Gastrocnemius medialis (tissue), 4 donors: ENCODE results near the gene DYNLT1.

Experiments used
- POLR2A ChIP-seq, 2 donors: fragments of 450-650 bp; IDR thresholded peaks; one replicate each; pipeline ENCODE4 v1.6.1; 2017; ENCODE audit warnings: antibody characterized with exemption in 2 of 2, mild to moderate bottlenecking in 2 of 2, moderate library complexity in 2 of 2
- TF ChIP-seq, protein P1 (sequence below), 5 experiments: fragments of 450-650 bp in 3 of 5; fragments of 200-600 bp in 2 of 5; sonication (generic) in 2 of 5; IDR thresholded peaks in 4 of 5; conservative IDR thresholded peaks in 1 of 5; 1 replicate in 4 of 5; 2 replicates in 1 of 5; pipeline ENCODE4 v1.5.1; 2016 to 2019; ENCODE audit warnings: antibody characterized with exemption in 5 of 5, mild to moderate bottlenecking in 3 of 5, moderate library complexity in 3 of 5

DNA sequence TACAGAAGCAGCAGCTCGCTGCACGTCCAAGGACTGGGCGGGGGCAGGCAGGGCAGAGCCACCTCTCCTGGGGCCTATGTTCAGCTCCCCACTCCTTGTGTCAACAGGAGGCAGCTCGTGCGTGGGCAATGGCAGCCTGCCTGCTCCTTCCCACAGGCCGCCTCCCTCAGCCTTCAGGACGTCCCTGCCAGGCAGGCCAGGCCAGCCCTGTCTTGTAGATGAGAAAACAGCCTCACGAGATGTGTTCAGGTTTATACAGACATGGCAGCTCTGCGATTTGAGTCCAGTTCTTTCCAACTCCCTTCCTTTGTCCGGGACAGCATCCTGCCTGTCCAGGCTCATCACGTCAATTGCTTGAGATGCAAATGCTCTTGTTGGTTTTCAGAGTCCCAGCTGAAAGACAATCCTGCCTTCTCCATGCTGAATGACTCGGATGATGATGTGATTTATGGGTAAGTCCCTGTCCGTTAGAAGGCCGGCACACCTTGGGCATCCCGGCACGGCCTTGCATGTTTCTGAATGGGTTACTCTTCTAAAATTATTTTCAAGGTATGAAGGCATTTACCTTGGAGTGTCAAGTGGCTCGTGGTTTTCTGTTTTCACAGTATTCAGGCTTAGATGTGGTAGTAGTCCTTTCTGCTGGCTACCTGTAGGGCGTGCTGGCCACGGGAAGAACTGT, 13.5 kb downstream of the DYNLT1 start:
- TF ChIP-seq POLR2A (IDR thresholded peaks at IDR 0.05) = no peak
- TF ChIP-seq, protein P1, sequence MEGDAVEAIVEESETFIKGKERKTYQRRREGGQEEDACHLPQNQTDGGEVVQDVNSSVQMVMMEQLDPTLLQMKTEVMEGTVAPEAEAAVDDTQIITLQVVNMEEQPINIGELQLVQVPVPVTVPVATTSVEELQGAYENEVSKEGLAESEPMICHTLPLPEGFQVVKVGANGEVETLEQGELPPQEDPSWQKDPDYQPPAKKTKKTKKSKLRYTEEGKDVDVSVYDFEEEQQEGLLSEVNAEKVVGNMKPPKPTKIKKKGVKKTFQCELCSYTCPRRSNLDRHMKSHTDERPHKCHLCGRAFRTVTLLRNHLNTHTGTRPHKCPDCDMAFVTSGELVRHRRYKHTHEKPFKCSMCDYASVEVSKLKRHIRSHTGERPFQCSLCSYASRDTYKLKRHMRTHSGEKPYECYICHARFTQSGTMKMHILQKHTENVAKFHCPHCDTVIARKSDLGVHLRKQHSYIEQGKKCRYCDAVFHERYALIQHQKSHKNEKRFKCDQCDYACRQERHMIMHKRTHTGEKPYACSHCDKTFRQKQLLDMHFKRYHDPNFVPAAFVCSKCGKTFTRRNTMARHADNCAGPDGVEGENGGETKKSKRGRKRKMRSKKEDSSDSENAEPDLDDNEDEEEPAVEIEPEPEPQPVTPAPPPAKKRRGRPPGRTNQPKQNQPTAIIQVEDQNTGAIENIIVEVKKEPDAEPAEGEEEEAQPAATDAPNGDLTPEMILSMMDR (IDR thresholded peaks at IDR 0.05 in 4 of 5, conservative IDR thresholded peaks at IDR 0.05 in 1 of 5) = peak in 1 of 5 experiments; percentile 9
